ENCODE results near the gene PTPRN2. TPM values are rescaled to one million over a fixed set of nuclear protein-coding genes. Genes with fewer than 3 reads are reported as not detected.

PTPRN2 gene
- polyA plus RNA-seq, 1 donor from 2014 or later = 1.6 TPM

GRCh38 chr7:158395780-158396278 lies 191.8 kb downstream of the PTPRN2 start:
- Mint-ChIP-seq H3K36me3 (no peaks in the 10 kb centered on the region), H3K27ac (no peak overlapping the region), H3K4me1 (peaks cover 0 to 2% (median 0%) of the 10 kb centered on the region in 3 donors), H3K9me3 (peaks cover 1 to 12% (median 8%) of the 10 kb centered on the region in 3 donors), H3K27me3 (no peaks in the 10 kb centered on the region), H3K4me3 (no peak overlapping the region)

DNA sequence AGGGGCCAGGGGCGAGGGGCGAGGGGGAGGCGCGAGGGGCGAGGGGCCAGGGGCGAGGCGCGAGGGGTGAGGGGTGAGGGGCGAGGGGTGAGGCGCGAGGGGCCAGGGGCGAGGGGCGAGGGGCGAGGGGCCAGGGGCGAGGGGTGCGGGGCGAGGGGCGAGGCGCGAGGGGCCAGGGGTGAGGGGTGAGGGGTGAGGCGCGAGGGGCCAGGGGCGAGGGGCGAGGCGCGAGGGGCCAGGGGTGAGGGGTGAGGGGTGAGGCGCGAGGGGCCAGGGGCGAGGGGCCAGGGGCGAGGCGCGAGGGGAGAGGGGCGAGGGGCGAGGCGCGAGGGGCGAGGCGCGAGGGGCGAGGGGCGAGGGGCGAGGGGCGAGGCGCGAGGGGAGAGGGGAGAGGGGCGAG lies 192.3 kb downstream of the PTPRN2 start:
- H3K4me3 Mint-ChIP-seq = no peak overlapping the region
- H3K36me3 Mint-ChIP-seq = no peaks in the 10 kb centered on the region
- peaks cover 1 to 12% (median 8%) of the 10 kb centered on the region in 3 donors for H3K9me3 Mint-ChIP-seq
- H3K27me3 Mint-ChIP-seq = no peaks in the 10 kb centered on the region
- no peak overlapping the region for H3K27ac Mint-ChIP-seq
- peaks cover 0 to 2% (median 0%) of the 10 kb centered on the region in 3 donors for H3K4me1 Mint-ChIP-seq

- peaks cover 0 to 2% (median 0%) of the 10 kb centered on the region in 3 donors for H3K4me1 Mint-ChIP-seq
- H3K9me3 Mint-ChIP-seq = peaks cover 1 to 10% (median 8%) of the 10 kb centered on the region in 3 donors
- H3K27me3 Mint-ChIP-seq = no peaks in the 10 kb centered on the region
- no peak overlapping the region for H3K4me3 Mint-ChIP-seq
- H3K36me3 Mint-ChIP-seq = no peaks in the 10 kb centered on the region
- no peak overlapping the region for H3K27ac Mint-ChIP-seq
These were observed 192.7 kb downstream of the PTPRN2 start for GRCh38 chr7:158394936-158395335.

DNA sequence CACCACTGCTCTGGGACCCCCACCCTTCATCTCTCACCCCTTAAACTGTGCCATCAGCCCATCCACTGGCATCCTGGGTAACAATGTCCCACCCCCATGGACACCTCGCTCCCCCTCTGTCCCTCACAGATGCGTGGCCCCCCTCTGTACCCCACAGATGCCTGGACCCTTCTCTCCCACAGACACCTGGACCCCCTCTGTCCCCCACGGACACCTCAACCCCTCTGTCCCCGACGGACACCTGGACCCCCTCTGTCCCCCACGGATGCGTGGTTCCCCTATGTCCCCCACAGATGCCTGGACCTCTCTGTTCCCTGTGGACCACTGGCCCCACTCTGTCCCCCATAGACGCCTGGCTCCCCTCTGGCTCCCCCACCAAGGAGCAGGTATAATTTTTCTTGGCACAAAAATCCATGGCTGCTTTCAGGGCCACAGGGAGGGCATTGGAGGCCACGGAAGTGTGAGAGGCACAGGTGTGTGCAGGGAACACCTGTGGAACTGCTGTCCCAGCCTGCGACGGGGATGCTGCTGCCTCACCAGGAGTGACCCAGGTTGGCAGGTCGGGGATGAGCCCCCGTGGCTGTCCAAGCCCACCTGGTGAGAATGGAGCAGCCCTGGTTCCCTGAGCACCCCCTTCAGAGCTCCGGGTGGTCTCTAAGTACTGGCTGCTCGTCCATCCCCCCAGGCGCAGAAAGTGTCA lies 193.5 kb downstream of the PTPRN2 start:
- no peak overlapping the region for H3K4me3 Mint-ChIP-seq
- H3K4me1 Mint-ChIP-seq = peaks cover 0 to 2% (median 0%) of the 10 kb centered on the region in 3 donors
- peaks cover 1 to 10% (median 8%) of the 10 kb centered on the region in 3 donors for H3K9me3 Mint-ChIP-seq
- H3K27me3 Mint-ChIP-seq = no peaks in the 10 kb centered on the region
- H3K36me3 Mint-ChIP-seq = no peaks in the 10 kb centered on the region
- H3K27ac Mint-ChIP-seq = no peak overlapping the region

DNA sequence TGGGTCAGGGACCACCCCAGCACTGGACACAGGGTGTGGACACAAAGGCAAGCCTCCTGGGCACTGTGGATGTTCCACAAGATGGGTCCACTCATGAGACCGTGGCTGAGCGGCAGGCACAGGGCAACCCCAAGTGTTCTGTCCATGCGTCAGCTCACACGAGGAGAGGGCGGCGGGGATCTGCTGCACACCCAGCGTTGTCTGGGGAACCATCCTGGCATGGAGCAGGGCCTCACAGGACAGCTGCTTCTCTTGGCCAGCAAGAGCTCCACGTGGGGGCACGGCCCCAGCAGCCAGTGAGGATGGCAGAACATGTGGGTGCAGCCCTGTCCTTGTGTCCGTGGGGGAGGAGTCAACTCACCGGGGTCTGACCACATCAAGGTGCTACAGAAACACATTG lies 195.4 kb downstream of the PTPRN2 start:
- no peaks in the 10 kb centered on the region for H3K36me3 Mint-ChIP-seq
- peaks cover 0 to 2% (median 0%) of the 10 kb centered on the region in 3 donors for H3K4me1 Mint-ChIP-seq
- H3K27me3 Mint-ChIP-seq = no peaks in the 10 kb centered on the region

GRCh38 chr7:158391541-158391940 lies 196.1 kb downstream of the PTPRN2 start:
- Mint-ChIP-seq H3K36me3 (no peaks in the 10 kb centered on the region), H3K27me3 (no peaks in the 10 kb centered on the region), H3K4me3 (no peak overlapping the region), H3K4me1 (peaks cover 0 to 2% (median 0%) of the 10 kb centered on the region in 3 donors), H3K27ac (no peak overlapping the region), H3K9me3 (no peaks in the 10 kb centered on the region)

More for the DNA sequence above, 195.4 kb downstream of the PTPRN2 start:
- Mint-ChIP-seq H3K4me3 (no peak overlapping the region), H3K27ac (no peak overlapping the region), H3K9me3 (no peaks in the 10 kb centered on the region)

GRCh38 chr7:158391141-158391540 lies 196.5 kb downstream of the PTPRN2 start:
- Mint-ChIP-seq H3K4me3 (no peak overlapping the region), H3K27me3 (no peaks in the 10 kb centered on the region)

GRCh38 chr7:158390460-158390859 lies 197.2 kb downstream of the PTPRN2 start:
- Mint-ChIP-seq H3K9me3 (no peaks in the 10 kb centered on the region), H3K4me1 (peaks cover 0 to 2% (median 0%) of the 10 kb centered on the region in 3 donors), H3K36me3 (no peaks in the 10 kb centered on the region), H3K4me3 (no peak overlapping the region), H3K27me3 (no peaks in the 10 kb centered on the region), H3K27ac (no peak overlapping the region)

More at GRCh38 chr7:158391141-158391540, 196.5 kb downstream of the PTPRN2 start:
- no peaks in the 10 kb centered on the region for H3K9me3 Mint-ChIP-seq
- peaks cover 0 to 2% (median 0%) of the 10 kb centered on the region in 3 donors for H3K4me1 Mint-ChIP-seq
- no peaks in the 10 kb centered on the region for H3K36me3 Mint-ChIP-seq
- no peak overlapping the region for H3K27ac Mint-ChIP-seq

GRCh38 chr7:158389514-158390425 lies 197.9 kb downstream of the PTPRN2 start:
- Mint-ChIP-seq H3K4me1 (peaks cover 0 to 2% (median 0%) of the 10 kb centered on the region in 3 donors), H3K9me3 (no peaks in the 10 kb centered on the region), H3K27ac (no peak overlapping the region), H3K27me3 (no peaks in the 10 kb centered on the region), H3K4me3 (no peak overlapping the region), H3K36me3 (no peaks in the 10 kb centered on the region)

DNA sequence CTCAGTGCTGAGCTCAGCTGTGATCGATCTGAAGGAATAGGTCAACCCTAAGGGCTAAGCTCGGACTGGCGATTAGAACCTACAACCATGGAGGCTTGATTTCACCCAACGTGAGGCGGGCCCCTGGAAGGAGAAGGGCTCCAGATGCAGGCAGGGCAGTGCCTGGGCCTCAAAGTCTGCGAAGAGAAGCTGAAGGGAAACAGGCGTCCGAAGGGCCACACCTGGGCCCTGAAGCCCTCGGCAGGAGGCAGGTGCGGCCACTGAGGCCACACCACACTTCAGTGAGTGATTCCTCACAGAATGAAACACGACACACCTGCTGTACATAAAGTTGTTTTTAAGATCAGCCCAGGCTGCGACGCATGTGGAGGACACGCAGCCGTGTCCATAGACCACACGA lies 198.7 kb downstream of the PTPRN2 start:
- Mint-ChIP-seq H3K27me3 (no peaks in the 10 kb centered on the region), H3K27ac (no peak overlapping the region), H3K4me1 (peaks cover 0 to 2% (median 0%) of the 10 kb centered on the region in 3 donors), H3K9me3 (peaks cover 0 to 2% (median 0%) of the 10 kb centered on the region in 3 donors), H3K36me3 (no peaks in the 10 kb centered on the region), H3K4me3 (no peak overlapping the region)

DNA sequence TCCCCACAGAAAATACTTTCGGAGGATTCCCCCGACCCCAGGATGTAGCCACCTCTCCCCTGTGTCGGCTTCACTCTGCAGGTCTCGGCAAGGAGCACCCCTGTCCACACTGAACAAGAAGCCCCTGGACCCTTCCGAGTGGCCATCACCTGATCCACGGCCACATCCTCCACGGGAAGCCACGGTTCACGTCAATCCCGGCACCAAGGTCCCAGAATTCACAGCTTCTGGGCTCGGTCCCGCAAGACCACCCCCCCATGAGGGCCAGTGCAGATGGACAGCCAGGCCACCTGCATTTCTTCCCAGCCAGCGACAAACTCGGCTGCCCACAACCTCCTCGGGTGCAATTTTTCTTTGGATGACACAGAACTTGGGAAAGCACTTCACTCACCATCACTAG lies 199.6 kb downstream of the PTPRN2 start:
- H3K36me3 Mint-ChIP-seq = no peaks in the 10 kb centered on the region
- H3K27me3 Mint-ChIP-seq = no peaks in the 10 kb centered on the region
- no peak overlapping the region for H3K27ac Mint-ChIP-seq
- H3K9me3 Mint-ChIP-seq = peaks cover 0 to 2% (median 0%) of the 10 kb centered on the region in 3 donors
- H3K4me1 Mint-ChIP-seq = peaks cover 0 to 2% (median 0%) of the 10 kb centered on the region in 3 donors
- no peak overlapping the region for H3K4me3 Mint-ChIP-seq

DNA sequence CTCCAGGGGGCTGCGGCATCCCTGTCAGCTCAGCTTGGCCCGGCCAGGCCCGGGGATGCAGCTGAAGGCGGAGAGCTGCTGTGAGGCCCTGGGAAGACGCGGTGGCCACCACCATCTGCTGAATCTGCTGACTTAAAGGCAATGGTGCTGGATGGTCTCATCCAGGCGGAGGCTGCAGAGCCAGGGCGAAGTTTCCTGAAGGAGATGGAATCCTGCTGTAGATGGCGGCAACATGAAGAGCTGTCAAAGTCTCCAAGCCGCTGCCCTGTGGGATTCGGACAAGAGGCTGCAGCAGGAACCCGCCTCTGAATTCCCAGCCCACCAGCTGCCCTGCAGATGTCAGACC lies 200.1 kb downstream of the PTPRN2 start:
- Mint-ChIP-seq H3K4me1 (peaks cover 0 to 2% (median 0%) of the 10 kb centered on the region in 3 donors), H3K36me3 (no peaks in the 10 kb centered on the region), H3K9me3 (peaks cover 0 to 2% (median 0%) of the 10 kb centered on the region in 3 donors)

GRCh38 chr7:158386866-158387545 lies 200.6 kb downstream of the PTPRN2 start:
- no peak overlapping the region for H3K4me3 Mint-ChIP-seq
- peaks cover 0 to 2% (median 0%) of the 10 kb centered on the region in 3 donors for H3K4me1 Mint-ChIP-seq
- no peaks in the 10 kb centered on the region for H3K27me3 Mint-ChIP-seq
- H3K36me3 Mint-ChIP-seq = no peaks in the 10 kb centered on the region
- H3K27ac Mint-ChIP-seq = no peak overlapping the region
- peaks cover 0 to 2% (median 0%) of the 10 kb centered on the region in 3 donors for H3K9me3 Mint-ChIP-seq

More for the DNA sequence above, 200.1 kb downstream of the PTPRN2 start:
- Mint-ChIP-seq H3K27me3 (no peaks in the 10 kb centered on the region), H3K27ac (no peak overlapping the region), H3K4me3 (no peak overlapping the region)

DNA sequence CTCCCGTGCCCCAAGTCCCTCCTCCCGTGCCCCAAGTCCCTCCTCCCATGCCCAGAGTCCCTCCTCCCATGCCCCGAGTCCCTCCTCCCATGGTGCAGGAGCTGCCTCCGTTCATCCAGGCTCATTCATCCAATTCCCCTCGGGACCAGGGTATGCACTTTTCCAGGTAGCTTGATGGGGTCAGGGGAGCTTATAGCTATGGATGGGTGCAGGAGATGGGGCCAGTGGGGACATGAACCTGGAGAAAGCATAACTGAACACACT lies 201.3 kb downstream of the PTPRN2 start:
- H3K4me3 Mint-ChIP-seq = no peak overlapping the region
- peaks cover 0 to 2% (median 0%) of the 10 kb centered on the region in 3 donors for H3K4me1 Mint-ChIP-seq
- no peaks in the 10 kb centered on the region for H3K27me3 Mint-ChIP-seq

More for the DNA sequence above, 201.3 kb downstream of the PTPRN2 start:
- Mint-ChIP-seq H3K27ac (no peak overlapping the region), H3K9me3 (peaks cover under 1 to 2% (median 2%) of the 10 kb centered on the region in 3 donors), H3K36me3 (no peaks in the 10 kb centered on the region)
